HL-60 (cell line): Measurements from ENCODE around the gene ANO6.

ENCODE experiments used
- DNase-seq, 2 experiments: peaks; one replicate each; pipeline ENCODE4 v3.0.0-alpha.2; 2010 to 2020; ENCODE audit warnings: low read depth in 1 of 2, low spot score in 1 of 2
- H3K27ac ChIP-seq: fragments of 250-450 bp; sonication (Bioruptor Pico); replicated peaks from 2 replicates; pipeline ENCODE4 v1.5.1; 2020; ENCODE audit warnings: mild to moderate bottlenecking, moderate library complexity
- H3K27me3 ChIP-seq: fragments of 250-450 bp; sonication (Bioruptor Pico); 2 replicates; pipeline ENCODE4 v1.5.1; 2021; ENCODE audit warnings: mild to moderate bottlenecking, moderate library complexity; ENCODE audit not compliant: insufficient read depth, poor library complexity, severe bottlenecking
- H3K4me3 ChIP-seq: replicated peaks from 2 replicates; pipeline ENCODE4 v1.5.1; 2011; ENCODE audit warnings: mild to moderate bottlenecking, control low read depth, low read length; ENCODE audit not compliant: insufficient read depth
- CTCF ChIP-seq: IDR thresholded peaks from one replicate; pipeline ENCODE4 v1.5.1; 2011; ENCODE audit warnings: low read length, control low read depth, inconsistent platforms; ENCODE audit not compliant: insufficient read depth
- GABPA ChIP-seq: IDR thresholded peaks from 2 replicates; pipeline ENCODE4 v1.6.1; 2012; ENCODE audit warnings: low read depth
- POLR2AphosphoS5 ChIP-seq: IDR thresholded peaks from 2 replicates; pipeline ENCODE4 v1.6.1; 2012; ENCODE audit warnings: low read depth
- REST ChIP-seq: IDR thresholded peaks from 2 replicates; pipeline ENCODE4 v1.6.1; 2012; ENCODE audit warnings: low read depth; ENCODE audit not compliant: insufficient replicate concordance
- SPI1 ChIP-seq: IDR thresholded peaks from 2 replicates; pipeline ENCODE4 v1.6.1; 2012; ENCODE audit warnings: low read depth, mild to moderate bottlenecking, borderline replicate concordance

Gene ANO6

GRCh38 chr12:45191239-45191638 lies 24.7 kb upstream of the ANO6 start:
- DNase-seq, result no peak
- TF ChIP-seq CTCF (no peak), SPI1 (no peak), GABPA (no peak), POLR2AphosphoS5 (no peak), REST (no peak)
- H3K27ac ChIP-seq, result no peak overlapping the region

GRCh38 chr12:45192707-45193106 lies 23.2 kb upstream of the ANO6 start:
- no peak for DNase-seq
- no peak overlapping the region for H3K27ac ChIP-seq
- no peak overlapping the region for H3K4me3 ChIP-seq
- H3K27me3 ChIP-seq, result no peaks in the 10 kb centered on the region
- no peak for TF ChIP-seq GABPA
- TF ChIP-seq CTCF, result no peak
- no peak for TF ChIP-seq SPI1
- TF ChIP-seq REST, result no peak
- no peak for TF ChIP-seq POLR2AphosphoS5

More at GRCh38 chr12:45191239-45191638, 24.7 kb upstream of the ANO6 start:
- no peak overlapping the region for H3K4me3 ChIP-seq
- H3K27me3 ChIP-seq, result no peaks in the 10 kb centered on the region

GRCh38 chr12:45200491-45201043 lies 15.3 kb upstream of the ANO6 start:
- TF ChIP-seq SPI1, result no peak
- H3K4me3 ChIP-seq, result peak overlapping the region; percentile 17
- peak in 1 of 2 experiments; percentile 68 for DNase-seq
- peak overlapping the region; percentile 32 for H3K27ac ChIP-seq
- H3K27me3 ChIP-seq, result no peaks in the 10 kb centered on the region

GRCh38 chr12:45203767-45204166 lies 12.1 kb upstream of the ANO6 start:
- TF ChIP-seq REST, result no peak
- TF ChIP-seq SPI1, result no peak
- no peak for TF ChIP-seq CTCF
- no peak for TF ChIP-seq GABPA
- TF ChIP-seq POLR2AphosphoS5, result no peak
- no peak for DNase-seq
- no peak overlapping the region for H3K27ac ChIP-seq
- no peaks in the 10 kb centered on the region for H3K27me3 ChIP-seq
- no peak overlapping the region for H3K4me3 ChIP-seq
